Gastroesophageal sphincter (tissue), 4 donors: ENCODE measurements around the gene OPA1. TPM values are rescaled to one million over a fixed set of nuclear protein-coding genes. Genes with fewer than 3 reads are reported as not detected.

ENCODE experiments used
- ATAC-seq: fragments of 150-250 bp; one replicate; pipeline ENCODE4 v1.9.1; 2016; ENCODE audit warnings: mild to moderate bottlenecking, moderate library complexity
- H3K27ac ChIP-seq, 4 donors: fragments of 200-600 bp; sonication (generic) in 3 of 4; 1 replicate in 3 of 4; 2 replicates in 1 of 4; pipeline ENCODE4 v1.5.1; 2016 to 2019
- H3K27me3 ChIP-seq: fragments of 200-600 bp; sonication (generic); one replicate; pipeline ENCODE4 v1.5.1; 2019
- H3K36me3 ChIP-seq, 2 donors: fragments of 200-600 bp; sonication (generic); one replicate each; pipeline ENCODE4 v1.5.1; 2019; ENCODE audit warnings: control low read depth in 1 of 2
- H3K4me1 ChIP-seq, 3 donors: fragments of 200-600 bp; sonication (generic); 1 replicate in 2 of 3; 2 replicates in 1 of 3; pipeline ENCODE4 v1.5.1; 2016 to 2019; ENCODE audit warnings: control low read depth in 2 of 3
- H3K4me3 ChIP-seq, 2 donors: fragments of 200-600 bp; sonication (generic); one replicate each; pipeline ENCODE4 v1.5.1; 2019; ENCODE audit warnings: mild to moderate bottlenecking in 1 of 2, moderate library complexity in 1 of 2
- H3K9me3 ChIP-seq, 3 donors: fragments of 200-600 bp; sonication (generic); one replicate each; pipeline ENCODE4 v1.5.1; 2017 to 2019; ENCODE audit warnings: control low read depth in 2 of 3
- EP300 ChIP-seq: sonication (generic); formaldehyde crosslinking; IDR thresholded peaks from one replicate; pipeline ENCODE4 v1.6.1; 2017; ENCODE audit warnings: antibody characterized with exemption, mild to moderate bottlenecking
- POLR2A ChIP-seq, 2 donors: fragments of 450-650 bp; IDR thresholded peaks; one replicate each; pipeline ENCODE4 v1.6.1; 2017; ENCODE audit warnings: antibody characterized with exemption in 2 of 2, mild to moderate bottlenecking in 2 of 2, moderate library complexity in 1 of 2
- POLR2AphosphoS5 ChIP-seq: sonication (generic); formaldehyde crosslinking; IDR thresholded peaks from one replicate; pipeline ENCODE4 v1.6.1; 2017; ENCODE audit warnings: antibody characterized with exemption
- WGBS, 2 donors: methylation state at CpG; one replicate each; pipeline ENCODE4 v1.1.5; 2018; ENCODE audit warnings: low coverage in 1 of 2; 5-methylcytosine and 5-hydroxymethylcytosine counted together
- total RNA-seq, 4 donors: library from RNA; depleted of rRNA; stranded (reverse); fragments of >200 nt; gene quantifications; one replicate each; pipeline ENCODE4 v1.1.0, GENCODE V29; 2016
- TF ChIP-seq, protein P1 (sequence below), 4 experiments: fragments of 200-600 bp in 2 of 4; fragments of 450-650 bp in 2 of 4; sonication (generic) in 1 of 4; IDR thresholded peaks; one replicate each; pipeline ENCODE4 v1.5.1; 2017 to 2019; ENCODE audit warnings: antibody characterized with exemption in 4 of 4, mild to moderate bottlenecking in 2 of 4, moderate library complexity in 2 of 4

OPA1 gene
- total RNA-seq, 4 donors from 2014 or later = 52.6 to 70.4 (median 57.9) TPM

DNA sequence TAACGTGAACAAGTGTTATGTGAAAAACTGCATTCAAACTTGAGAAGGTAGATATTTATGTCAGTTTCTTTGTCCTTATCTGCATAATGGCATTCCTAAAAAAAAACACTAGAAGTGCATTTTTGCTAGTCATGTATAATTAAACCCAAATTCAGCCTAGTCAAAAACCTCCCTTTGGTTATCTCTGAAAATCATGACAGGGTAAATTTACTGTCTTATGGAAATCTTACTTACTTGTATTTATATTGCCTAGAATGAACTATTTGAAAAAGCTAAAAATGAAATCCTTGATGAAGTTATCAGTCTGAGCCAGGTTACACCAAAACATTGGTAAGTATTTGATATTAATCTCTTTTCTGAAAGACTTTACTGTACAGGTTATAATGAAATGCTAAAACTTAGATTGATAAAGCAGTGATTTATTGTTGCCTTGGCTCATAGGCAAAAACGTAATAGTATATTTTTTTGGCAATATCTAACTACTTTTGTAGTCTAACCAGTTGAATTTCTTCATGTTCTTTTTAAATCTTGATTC, 55.6 kb downstream of the OPA1 start:
- Histone ChIP-seq H3K9me3 (no peaks in the 10 kb centered on the region), H3K4me1 (peaks cover 0 to 18% (median 0%) of the 10 kb centered on the region in 3 donors), H3K27me3 (no peaks in the 10 kb centered on the region), H3K36me3 (peaks cover 4 to 69% of the 10 kb centered on the region in 2 donors), H3K27ac (no peak overlapping the region), H3K4me3 (no peak overlapping the region)
- ATAC-seq = no peak
- TF ChIP-seq, protein P1, sequence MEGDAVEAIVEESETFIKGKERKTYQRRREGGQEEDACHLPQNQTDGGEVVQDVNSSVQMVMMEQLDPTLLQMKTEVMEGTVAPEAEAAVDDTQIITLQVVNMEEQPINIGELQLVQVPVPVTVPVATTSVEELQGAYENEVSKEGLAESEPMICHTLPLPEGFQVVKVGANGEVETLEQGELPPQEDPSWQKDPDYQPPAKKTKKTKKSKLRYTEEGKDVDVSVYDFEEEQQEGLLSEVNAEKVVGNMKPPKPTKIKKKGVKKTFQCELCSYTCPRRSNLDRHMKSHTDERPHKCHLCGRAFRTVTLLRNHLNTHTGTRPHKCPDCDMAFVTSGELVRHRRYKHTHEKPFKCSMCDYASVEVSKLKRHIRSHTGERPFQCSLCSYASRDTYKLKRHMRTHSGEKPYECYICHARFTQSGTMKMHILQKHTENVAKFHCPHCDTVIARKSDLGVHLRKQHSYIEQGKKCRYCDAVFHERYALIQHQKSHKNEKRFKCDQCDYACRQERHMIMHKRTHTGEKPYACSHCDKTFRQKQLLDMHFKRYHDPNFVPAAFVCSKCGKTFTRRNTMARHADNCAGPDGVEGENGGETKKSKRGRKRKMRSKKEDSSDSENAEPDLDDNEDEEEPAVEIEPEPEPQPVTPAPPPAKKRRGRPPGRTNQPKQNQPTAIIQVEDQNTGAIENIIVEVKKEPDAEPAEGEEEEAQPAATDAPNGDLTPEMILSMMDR (IDR thresholded peaks at IDR 0.05) = no peak
- TF ChIP-seq EP300 (no peak), POLR2AphosphoS5 (no peak), POLR2A (IDR thresholded peaks at IDR 0.05) (no peak)
- WGBS, 2 donors = 70 to 80% methylated on average over 2 of the region's 2 CpGs

DNA sequence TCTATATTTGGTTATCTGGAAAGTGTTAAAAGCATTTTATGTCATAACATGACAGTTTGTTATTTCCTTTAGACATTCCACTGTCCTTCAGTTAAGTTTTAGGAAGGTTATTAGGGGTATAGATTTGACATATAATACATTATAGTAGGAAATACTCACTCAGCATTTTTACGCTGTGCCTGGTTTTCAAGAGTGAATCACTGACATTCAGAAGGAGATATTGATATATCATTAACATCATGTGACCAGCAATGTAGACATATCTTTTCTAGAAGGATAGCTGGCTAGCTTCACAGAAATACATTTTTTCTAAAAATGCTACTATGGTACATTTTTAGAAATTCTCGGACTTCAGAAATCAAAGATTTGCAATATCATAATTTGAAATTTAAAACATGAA, 57.6 kb downstream of the OPA1 start:
- Histone ChIP-seq H3K27ac (no peak overlapping the region), H3K9me3 (no peaks in the 10 kb centered on the region), H3K4me1 (no peaks in the 10 kb centered on the region), H3K27me3 (no peaks in the 10 kb centered on the region), H3K36me3 (peaks cover 4 to 73% of the 10 kb centered on the region in 2 donors), H3K4me3 (no peak overlapping the region)
- 78 to 96% methylated on average over 2 of the region's 2 CpGs for WGBS, 2 donors
- no peak for ATAC-seq
- TF ChIP-seq EP300 (no peak), POLR2AphosphoS5 (no peak), POLR2A (IDR thresholded peaks at IDR 0.05) (no peak)
- TF ChIP-seq, protein P1 (IDR thresholded peaks at IDR 0.05) = no peak

DNA sequence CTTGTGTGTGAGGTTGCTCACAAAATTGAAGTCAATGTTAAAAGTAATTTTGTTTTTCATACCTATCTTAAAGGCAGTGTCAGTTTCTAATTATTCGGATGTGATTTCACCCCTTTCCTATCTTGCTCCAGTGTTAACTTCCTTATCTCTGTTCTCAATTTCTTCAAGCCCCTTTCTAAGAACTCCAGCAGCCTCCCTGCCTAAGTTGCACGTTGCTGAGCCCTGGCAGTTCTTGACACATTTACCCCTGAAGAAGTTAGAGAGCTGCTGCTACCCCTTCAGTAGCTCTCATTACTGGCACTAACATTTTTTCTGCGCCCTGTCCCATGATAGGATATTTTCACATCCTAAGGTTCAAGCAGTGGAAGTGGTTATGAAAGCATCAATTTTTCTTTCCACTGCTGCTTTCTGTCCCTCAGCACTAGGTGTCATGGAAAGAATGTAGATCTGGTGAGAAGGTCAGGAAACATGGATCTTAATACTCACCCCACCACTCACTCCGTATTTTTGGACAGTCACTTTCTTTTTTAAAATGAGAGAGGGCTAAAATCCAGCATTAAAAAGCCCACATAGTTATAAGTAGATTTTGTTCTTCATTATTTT, 62.9 kb downstream of the OPA1 start:
- Histone ChIP-seq H3K36me3 (peaks cover 0 to 85% of the 10 kb centered on the region in 2 donors), H3K9me3 (no peaks in the 10 kb centered on the region), H3K4me3 (no peak overlapping the region), H3K4me1 (no peaks in the 10 kb centered on the region), H3K27me3 (no peaks in the 10 kb centered on the region), H3K27ac (no peak overlapping the region)
- ATAC-seq = no peak
- TF ChIP-seq EP300 (no peak), POLR2AphosphoS5 (no peak), POLR2A (IDR thresholded peaks at IDR 0.05) (no peak)
- TF ChIP-seq, protein P1 (IDR thresholded peaks at IDR 0.05) = no peak
- WGBS, 2 donors = 48 to 53% methylated on average over 3 to 4 of the region's 4 CpGs

DNA sequence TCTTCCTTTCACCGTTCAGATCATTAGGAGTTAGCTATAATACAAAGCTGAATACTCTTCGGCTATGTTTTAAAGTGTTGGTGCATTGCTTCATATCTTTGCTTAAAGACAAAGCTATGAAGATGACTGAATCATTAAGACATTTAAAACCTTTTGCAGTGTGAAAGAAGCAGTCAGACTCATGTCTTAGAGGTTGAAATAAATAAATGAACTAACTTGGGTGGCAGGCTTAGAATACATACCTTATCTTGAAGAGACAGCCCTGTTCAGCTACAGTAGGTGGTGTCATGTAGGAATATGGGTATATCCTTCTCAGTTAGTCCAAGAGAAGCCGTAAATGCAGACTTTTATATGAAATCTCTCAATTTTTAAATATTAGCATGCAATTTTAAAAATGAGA, 63.4 kb downstream of the OPA1 start:
- no peak for ATAC-seq
- TF ChIP-seq EP300 = no peak
- TF ChIP-seq POLR2AphosphoS5 = no peak
- no peak for TF ChIP-seq POLR2A (IDR thresholded peaks at IDR 0.05)
- TF ChIP-seq, protein P1 (IDR thresholded peaks at IDR 0.05) = no peak
- WGBS, 2 donors = 58 to 89% methylated on average over 3 of the region's 3 CpGs
- Histone ChIP-seq H3K4me3 (no peak overlapping the region), H3K9me3 (no peaks in the 10 kb centered on the region), H3K27me3 (no peaks in the 10 kb centered on the region), H3K36me3 (peaks cover 0 to 91% of the 10 kb centered on the region in 2 donors), H3K27ac (no peak overlapping the region), H3K4me1 (no peaks in the 10 kb centered on the region)

DNA sequence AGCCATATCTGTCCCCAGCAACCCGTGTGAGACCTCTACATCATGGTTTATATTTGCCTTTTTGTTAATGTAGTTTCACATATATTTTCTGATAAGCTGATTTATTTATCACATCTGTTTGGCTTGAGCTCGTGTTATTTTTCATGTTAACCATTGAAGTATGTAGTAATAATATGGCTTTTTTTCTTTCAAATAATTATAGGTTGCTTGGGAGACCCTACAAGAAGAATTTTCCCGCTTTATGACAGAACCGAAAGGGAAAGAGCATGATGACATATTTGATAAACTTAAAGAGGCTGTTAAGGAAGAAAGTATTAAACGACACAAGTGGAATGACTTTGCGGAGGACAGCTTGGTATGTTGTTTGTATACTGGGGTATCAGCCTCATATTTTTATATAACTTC, 63.9 kb downstream of the OPA1 start:
- H3K4me3 ChIP-seq = no peak overlapping the region
- TF ChIP-seq EP300 (no peak), POLR2AphosphoS5 (no peak), POLR2A (IDR thresholded peaks at IDR 0.05) (no peak)
- TF ChIP-seq, protein P1 (IDR thresholded peaks at IDR 0.05) = no peak
- H3K27ac ChIP-seq = no peak overlapping the region
- no peaks in the 10 kb centered on the region for H3K9me3 ChIP-seq
- H3K4me1 ChIP-seq = no peaks in the 10 kb centered on the region
- no peaks in the 10 kb centered on the region for H3K27me3 ChIP-seq
- H3K36me3 ChIP-seq = peaks cover 0 to 94% of the 10 kb centered on the region in 2 donors
- ATAC-seq = no peak
- WGBS, 2 donors = 83 to 88% methylated on average over 4 to 6 of the region's 6 CpGs
